HCT116 (cell line): Measurements from ENCODE around the gene UTS2. TPM values are rescaled to one million over a fixed set of nuclear protein-coding genes. Genes with fewer than 3 reads are reported as not detected.

ENCODE experiments used
- ATAC-seq: fragments of 200-7000 bp; cut with Tn5 transposase; 2 replicates; pipeline ENCODE4 v1.9.1; 2020; ENCODE audit warnings: mild to moderate bottlenecking, moderate library complexity
- BruUV-seq: library from RNA; stranded (reverse); fragments of 400-500 nt; replicated peaks from 2 replicates; lab custom pipeline; 2021; lab: Mats Ljungman, UMichigan
- CTCF ChIA-PET: fragments of 300-600 bp; sonication (Branson Sonifier 250); formaldehyde crosslinking; loops from one replicate; lab custom pipeline; 2021; ENCODE audit warnings: antibody characterized with exemption; lab: Charles Lee
- POLR2A ChIA-PET: fragments of 300-600, 350-600 bp; sonication (Branson Sonifier 250); formaldehyde crosslinking; loops from one replicate; lab custom pipeline; 2021; ENCODE audit warnings: antibody characterized with exemption; lab: Charles Lee
- RAD21 ChIA-PET, 2 experiments: fragments of 300-600 bp; sonication (Branson Sonifier 250); formaldehyde crosslinking; loops; one replicate each; lab custom pipeline; 2023; ENCODE audit warnings: low total read pairs in 2 of 2; ENCODE audit not compliant: uncharacterized antibody in 2 of 2, unreplicated experiment in 2 of 2, low non-redundant PET in 1 of 2; lab: Charles Lee
- DNase-seq: peaks from one replicate; pipeline ENCODE4 v3.0.0-alpha.2; 2010; ENCODE audit warnings: low read depth, low spot score
- H2AFZ ChIP-seq: fragments of 200-600 bp; shearing (Covaris generic), sonication (generic); 2 replicates; pipeline ENCODE4 v1.6.1; 2017; ENCODE audit warnings: low read depth, mixed run types, mixed read lengths, antibody characterized with exemption, low read length; ENCODE audit not compliant: poor library complexity, severe bottlenecking
- H3K27ac ChIP-seq: 2 replicates; pipeline ENCODE4 v1.5.1; 2012; ENCODE audit warnings: low read depth, low read length
- H3K27me3 ChIP-seq: fragments of 200-600 bp; sonication (generic); 2 replicates; pipeline ENCODE4 v1.6.1; 2016; ENCODE audit warnings: mixed run types, low read length, mixed read lengths; ENCODE audit not compliant: insufficient read depth
- H3K36me3 ChIP-seq, 2 experiments: fragments of 200-500 bp in 1 of 2; fragments of 200-600 bp in 1 of 2; sonication (Bioruptor generic) in 1 of 2; sonication (generic) in 1 of 2; 2 replicates each; pipeline versions ENCODE4 v1.5.1 to v1.6.1; 2014 to 2016; ENCODE audit warnings: low read length in 2 of 2, inconsistent platforms in 1 of 2, mixed read lengths in 1 of 2, mixed run types in 1 of 2; ENCODE audit not compliant: insufficient read depth in 2 of 2, control insufficient read depth in 1 of 2
- H3K4me1 ChIP-seq, 2 experiments: fragments of 200-600 bp in 1 of 2; sonication (generic) in 1 of 2; 2 replicates each; pipeline versions ENCODE4 v1.5.1 to v1.6.1; 2012 to 2017; ENCODE audit warnings: low read length in 2 of 2, inconsistent platforms in 1 of 2, mild to moderate bottlenecking in 1 of 2, mixed read lengths in 1 of 2, mixed run types in 1 of 2, moderate library complexity in 1 of 2; ENCODE audit not compliant: insufficient read depth in 2 of 2, control insufficient read depth in 1 of 2
- H3K4me2 ChIP-seq: fragments of 200-600 bp; sonication (generic); 2 replicates; pipeline ENCODE4 v1.6.1; 2017; ENCODE audit warnings: mixed run types, low read length, mixed read lengths
- H3K4me3 ChIP-seq, 2 experiments: fragments of 200-600 bp in 1 of 2; sonication (generic) in 1 of 2; replicated peaks in 1 of 2; 2 replicates each; pipeline ENCODE4 v1.5.1; 2011 to 2016; ENCODE audit warnings: low read length in 2 of 2, control low read depth in 1 of 2, low read depth in 1 of 2, mild to moderate bottlenecking in 1 of 2, mixed read lengths in 1 of 2, mixed run types in 1 of 2
- H3K79me2 ChIP-seq: fragments of 200-600 bp; sonication (generic); 2 replicates; pipeline ENCODE4 v1.6.1; 2017; ENCODE audit warnings: mild to moderate bottlenecking, mixed run types, low read length, moderate library complexity, mixed read lengths; ENCODE audit not compliant: insufficient read depth
- H3K9ac ChIP-seq: fragments of 200-600 bp; sonication (generic); 2 replicates; pipeline ENCODE4 v1.6.1; 2016; ENCODE audit warnings: low read length, mixed read lengths
- H3K9me2 ChIP-seq: fragments of 200-600 bp; sonication (generic), shearing (Covaris generic); 2 replicates; pipeline ENCODE4 v1.6.1; 2017; ENCODE audit warnings: mixed run types, mild to moderate bottlenecking, moderate library complexity; ENCODE audit not compliant: insufficient read depth
- H3K9me3 ChIP-seq, 2 experiments: fragments of 200-500 bp in 1 of 2; fragments of 200-600 bp in 1 of 2; sonication (Bioruptor generic) in 1 of 2; sonication (generic) in 1 of 2; 2 replicates each; pipeline ENCODE4 v1.6.1; 2014 to 2017; ENCODE audit warnings: low read length in 2 of 2, mixed read lengths in 2 of 2, inconsistent platforms in 1 of 2, low read depth in 1 of 2, mild to moderate bottlenecking in 1 of 2, mixed run types in 1 of 2, moderate library complexity in 1 of 2; ENCODE audit not compliant: control insufficient read depth in 1 of 2, insufficient read depth in 1 of 2
- H4K20me1 ChIP-seq: fragments of 200-600 bp; sonication (generic), shearing (Covaris generic); 2 replicates; pipeline ENCODE4 v1.6.1; 2017; ENCODE audit warnings: mixed run types, mild to moderate bottlenecking, moderate library complexity; ENCODE audit not compliant: insufficient read depth
- CEBPB ChIP-seq: IDR thresholded peaks from 2 replicates; pipeline ENCODE4 v1.6.1; 2012; ENCODE audit warnings: low read depth
- EZH2 ChIP-seq: fragments of 200-600 bp; sonication (generic); IDR thresholded peaks from 2 replicates; pipeline ENCODE4 v1.6.1; 2017; ENCODE audit warnings: antibody characterized with exemption, mixed run types
- EZH2phosphoT487 ChIP-seq: fragments of 200-600 bp; IDR thresholded peaks from 2 replicates; pipeline ENCODE4 v1.6.1; 2018; ENCODE audit warnings: antibody characterized with exemption, borderline replicate concordance
- POLR2A ChIP-seq: IDR thresholded peaks from 2 replicates; pipeline ENCODE4 v1.7.0; 2011; ENCODE audit warnings: borderline replicate concordance; ENCODE audit not compliant: insufficient read depth, insufficient read length; ENCODE audit errors: extremely low read depth
- RAD21 ChIP-seq: IDR thresholded peaks from 2 replicates; pipeline ENCODE4 v1.6.1; 2012; ENCODE audit warnings: low read depth, mild to moderate bottlenecking
- SRF ChIP-seq: IDR thresholded peaks from 2 replicates; pipeline ENCODE4 v1.6.1; 2012; ENCODE audit warnings: low read depth
- TCF7L2 ChIP-seq: IDR thresholded peaks from 2 replicates; pipeline ENCODE4 v1.7.0; 2011; ENCODE audit warnings: borderline replicate concordance, inconsistent platforms; ENCODE audit not compliant: insufficient read depth, insufficient read length; ENCODE audit errors: extremely low read depth
- YY1 ChIP-seq: IDR thresholded peaks from 2 replicates; pipeline ENCODE4 v1.6.1; 2011; ENCODE audit warnings: low read length, low read depth, moderate library complexity, mild to moderate bottlenecking; ENCODE audit not compliant: insufficient replicate concordance; ENCODE audit errors: extremely low read depth
- ZFX ChIP-seq: fragments of 450-650 bp; IDR thresholded peaks from 2 replicates; pipeline ENCODE4 v1.6.1; 2017
- intact Hi-C: fragments of 100-400 bp; cut with micrococcal nuclease; formaldehyde crosslinking; loops from 2 replicates; pipeline ENCODE4 v1.10.0; 2022
- total RNA-seq: library from RNA; stranded (reverse); gene quantifications from one replicate; pipeline ENCODE4 v1.2.1, GENCODE V29; 2021; ENCODE audit not compliant: unreplicated experiment
- TF ChIP-seq, protein P1 (sequence below), 3 experiments: fragments of 200-600 bp in 1 of 3; sonication (generic) in 1 of 3; IDR thresholded peaks in 2 of 3; conservative IDR thresholded peaks in 1 of 3; 2 replicates each; pipeline ENCODE4 v1.5.1; 2012 to 2017; ENCODE audit warnings: low read depth in 2 of 3, low read length in 2 of 3, antibody characterized with exemption in 1 of 3, borderline replicate concordance in 1 of 3, control low read depth in 1 of 3, mild to moderate bottlenecking in 1 of 3, mixed read lengths in 1 of 3, mixed run types in 1 of 3, moderate library complexity in 1 of 3; ENCODE audit not compliant: insufficient read depth in 1 of 3
- TF ChIP-seq, protein P2 (sequence below): IDR thresholded peaks from 2 replicates; pipeline ENCODE4 v1.6.1; 2012; ENCODE audit warnings: low read depth

Gene UTS2
- total RNA-seq, 1 experiment from 2014 or later: 3.0 TPM

DNA sequence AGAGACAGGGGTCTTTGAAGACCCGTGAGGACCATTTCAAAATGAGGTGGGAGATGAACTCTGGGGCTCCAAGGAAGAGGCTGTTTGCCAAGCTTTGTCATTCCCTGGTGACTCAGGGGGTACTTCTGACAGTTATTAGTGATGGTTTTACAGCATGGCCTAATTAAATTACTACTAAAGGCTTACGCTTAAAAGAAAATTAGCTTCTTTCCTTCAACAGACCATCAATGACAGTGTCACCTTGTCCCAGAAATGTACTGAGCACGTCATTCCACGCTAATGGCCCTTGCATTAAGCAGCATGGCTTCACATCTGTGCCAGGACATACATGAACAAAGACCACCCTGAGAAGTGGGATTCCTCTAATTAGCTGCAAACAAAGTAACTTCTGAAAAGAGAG, 5.1 kb upstream of the UTS2 start:
- intact Hi-C loops: no loop called here
- no peaks in the 10 kb centered on the region for H3K9me2 ChIP-seq
- no peaks in the 10 kb centered on the region for H4K20me1 ChIP-seq
- DNase-seq (no peak), ATAC-seq (no peak)
- H3K27ac ChIP-seq: no peak overlapping the region
- no peaks in the 10 kb centered on the region for H3K36me3 ChIP-seq
- RAD21 ChIA-PET: no interaction called here
- POLR2A ChIA-PET: no interaction called here
- H3K9me3 ChIP-seq: no peaks in the 10 kb centered on the region
- no peak overlapping the region for H3K4me2 ChIP-seq
- H3K4me1 ChIP-seq: no peaks in the 10 kb centered on the region
- no TSS peak for BruUV-seq
- H3K79me2 ChIP-seq: no peaks in the 10 kb centered on the region
- CTCF ChIA-PET: no interaction called here
- H2AFZ ChIP-seq: no peak overlapping the region
- H3K9ac ChIP-seq: no peak overlapping the region
- TF ChIP-seq TCF7L2 (no peak), POLR2A (no peak), CEBPB (no peak), ZFX (no peak), SRF (no peak), EZH2 (no peak), YY1 (no peak), RAD21 (no peak), EZH2phosphoT487 (no peak)
- TF ChIP-seq, protein P1, sequence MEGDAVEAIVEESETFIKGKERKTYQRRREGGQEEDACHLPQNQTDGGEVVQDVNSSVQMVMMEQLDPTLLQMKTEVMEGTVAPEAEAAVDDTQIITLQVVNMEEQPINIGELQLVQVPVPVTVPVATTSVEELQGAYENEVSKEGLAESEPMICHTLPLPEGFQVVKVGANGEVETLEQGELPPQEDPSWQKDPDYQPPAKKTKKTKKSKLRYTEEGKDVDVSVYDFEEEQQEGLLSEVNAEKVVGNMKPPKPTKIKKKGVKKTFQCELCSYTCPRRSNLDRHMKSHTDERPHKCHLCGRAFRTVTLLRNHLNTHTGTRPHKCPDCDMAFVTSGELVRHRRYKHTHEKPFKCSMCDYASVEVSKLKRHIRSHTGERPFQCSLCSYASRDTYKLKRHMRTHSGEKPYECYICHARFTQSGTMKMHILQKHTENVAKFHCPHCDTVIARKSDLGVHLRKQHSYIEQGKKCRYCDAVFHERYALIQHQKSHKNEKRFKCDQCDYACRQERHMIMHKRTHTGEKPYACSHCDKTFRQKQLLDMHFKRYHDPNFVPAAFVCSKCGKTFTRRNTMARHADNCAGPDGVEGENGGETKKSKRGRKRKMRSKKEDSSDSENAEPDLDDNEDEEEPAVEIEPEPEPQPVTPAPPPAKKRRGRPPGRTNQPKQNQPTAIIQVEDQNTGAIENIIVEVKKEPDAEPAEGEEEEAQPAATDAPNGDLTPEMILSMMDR (IDR thresholded peaks at IDR 0.05 in 2 of 3, conservative IDR thresholded peaks at IDR 0.05 in 1 of 3; ENCODE audit: borderline replicate concordance in 1 of 3, insufficient read depth in 1 of 3, low read depth in 2 of 3, low read length in 2 of 3): no peak
- TF ChIP-seq, protein P2, sequence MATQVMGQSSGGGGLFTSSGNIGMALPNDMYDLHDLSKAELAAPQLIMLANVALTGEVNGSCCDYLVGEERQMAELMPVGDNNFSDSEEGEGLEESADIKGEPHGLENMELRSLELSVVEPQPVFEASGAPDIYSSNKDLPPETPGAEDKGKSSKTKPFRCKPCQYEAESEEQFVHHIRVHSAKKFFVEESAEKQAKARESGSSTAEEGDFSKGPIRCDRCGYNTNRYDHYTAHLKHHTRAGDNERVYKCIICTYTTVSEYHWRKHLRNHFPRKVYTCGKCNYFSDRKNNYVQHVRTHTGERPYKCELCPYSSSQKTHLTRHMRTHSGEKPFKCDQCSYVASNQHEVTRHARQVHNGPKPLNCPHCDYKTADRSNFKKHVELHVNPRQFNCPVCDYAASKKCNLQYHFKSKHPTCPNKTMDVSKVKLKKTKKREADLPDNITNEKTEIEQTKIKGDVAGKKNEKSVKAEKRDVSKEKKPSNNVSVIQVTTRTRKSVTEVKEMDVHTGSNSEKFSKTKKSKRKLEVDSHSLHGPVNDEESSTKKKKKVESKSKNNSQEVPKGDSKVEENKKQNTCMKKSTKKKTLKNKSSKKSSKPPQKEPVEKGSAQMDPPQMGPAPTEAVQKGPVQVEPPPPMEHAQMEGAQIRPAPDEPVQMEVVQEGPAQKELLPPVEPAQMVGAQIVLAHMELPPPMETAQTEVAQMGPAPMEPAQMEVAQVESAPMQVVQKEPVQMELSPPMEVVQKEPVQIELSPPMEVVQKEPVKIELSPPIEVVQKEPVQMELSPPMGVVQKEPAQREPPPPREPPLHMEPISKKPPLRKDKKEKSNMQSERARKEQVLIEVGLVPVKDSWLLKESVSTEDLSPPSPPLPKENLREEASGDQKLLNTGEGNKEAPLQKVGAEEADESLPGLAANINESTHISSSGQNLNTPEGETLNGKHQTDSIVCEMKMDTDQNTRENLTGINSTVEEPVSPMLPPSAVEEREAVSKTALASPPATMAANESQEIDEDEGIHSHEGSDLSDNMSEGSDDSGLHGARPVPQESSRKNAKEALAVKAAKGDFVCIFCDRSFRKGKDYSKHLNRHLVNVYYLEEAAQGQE: no peak
- H3K27me3 ChIP-seq: no peaks in the 10 kb centered on the region
- no peak overlapping the region for H3K4me3 ChIP-seq
